ENCODE results near the gene STPG4.

Gene STPG4

GRCh38 chr2:47088371-47089082 is 66.6 kb downstream of the STPG4 start:
- TF ChIP-seq Cebpa-rat (IDR thresholded peaks at IDR 0.05): no peak
- H4K20me1 ChIP-seq: no peaks in the 10 kb centered on the region
- H3K36me3 ChIP-seq: no peaks in the 10 kb centered on the region
- peak overlapping the region in 1 of 11 experiments; percentile 18; a peak in 2 of 22 replicates for H3K27ac ChIP-seq
- peak overlapping the region in 7 of 11 experiments; percentile 2 to 74 (median 43); a peak in 10 of 22 replicates for H3K4me2 ChIP-seq
- peaks cover 42 to 77% (median 62%) of the 10 kb centered on the region in 10 experiments for H3K4me1 ChIP-seq
- no peaks in the 10 kb centered on the region for H3K9me3 ChIP-seq (replicated peaks in 1 of 11)
- H3K27me3 ChIP-seq: no peaks in the 10 kb centered on the region
- no peak overlapping the region for H3K4me3 ChIP-seq
- peak overlapping the region in 1 of 11 experiments; percentile 14; a peak in 1 of 22 replicates for H3K9ac ChIP-seq

GRCh38 chr2:47087051-47087450 is 68.1 kb downstream of the STPG4 start:
- Histone ChIP-seq H3K9ac (no peak overlapping the region), H3K4me1 (peaks cover 52 to 91% (median 73%) of the 10 kb centered on the region in 10 experiments), H3K27ac (peak overlapping the region in 1 of 11 experiments; percentile 92; a peak in 2 of 22 replicates), H3K36me3 (no peaks in the 10 kb centered on the region), H3K27me3 (no peaks in the 10 kb centered on the region), H3K4me2 (peak overlapping the region in 9 of 11 experiments; percentile 85 to 98 (median 91); a peak in 13 of 22 replicates), H4K20me1 (no peaks in the 10 kb centered on the region), H3K4me3 (no peak overlapping the region), H3K9me3 (replicated peaks in 1 of 11) (no peaks in the 10 kb centered on the region)
- TF ChIP-seq Cebpa-rat (IDR thresholded peaks at IDR 0.05): no peak

GRCh38 chr2:47086571-47086970 is 68.5 kb downstream of the STPG4 start:
- peak overlapping the region; percentile 81 to 98 (median 91) for H3K4me2 ChIP-seq
- H3K4me3 ChIP-seq: no peak overlapping the region
- H3K9ac ChIP-seq: 0 out of 22 replicates have a peak overlapping the region, but pooled peaks of 1 of the 11 experiments have one; percentile 81
- no peaks in the 10 kb centered on the region for H3K27me3 ChIP-seq
- H4K20me1 ChIP-seq: no peaks in the 10 kb centered on the region
- no peak for TF ChIP-seq Cebpa-rat (IDR thresholded peaks at IDR 0.05)
- no peaks in the 10 kb centered on the region for H3K36me3 ChIP-seq
- no peaks in the 10 kb centered on the region for H3K9me3 ChIP-seq (replicated peaks in 1 of 11)
- peaks cover 52 to 92% (median 72%) of the 10 kb centered on the region in 10 experiments for H3K4me1 ChIP-seq
- H3K27ac ChIP-seq: peak overlapping the region in 10 of 11 experiments; percentile 23 to 92 (median 87); a peak in 15 of 22 replicates

GRCh38 chr2:47086054-47086471 is 69.0 kb downstream of the STPG4 start:
- H3K27me3 ChIP-seq: no peaks in the 10 kb centered on the region
- H3K36me3 ChIP-seq: no peaks in the 10 kb centered on the region
- no peak for TF ChIP-seq Cebpa-rat (IDR thresholded peaks at IDR 0.05)
- H3K27ac ChIP-seq: peak overlapping the region in 10 of 11 experiments; percentile 75 to 92 (median 87); a peak in 18 of 22 replicates
- no peaks in the 10 kb centered on the region for H3K9me3 ChIP-seq (replicated peaks in 1 of 11)
- peaks cover 47 to 92% (median 67%) of the 10 kb centered on the region in 10 experiments for H3K4me1 ChIP-seq
- H4K20me1 ChIP-seq: no peaks in the 10 kb centered on the region
- H3K4me2 ChIP-seq: peak overlapping the region; percentile 81 to 98 (median 91)
- peak overlapping the region in 3 of 10 experiments; percentile 23 to 39 (median 32); a peak in 3 of 20 replicates for H3K4me3 ChIP-seq
- H3K9ac ChIP-seq: peak overlapping the region in 4 of 11 experiments; percentile 18 to 81 (median 54); a peak in 5 of 22 replicates

GRCh38 chr2:47083886-47084687 is 71.0 kb downstream of the STPG4 start:
- peak overlapping the region; percentile 81 to 98 (median 91) for H3K4me2 ChIP-seq

GRCh38 chr2:47083485-47083884 is 71.6 kb downstream of the STPG4 start:
- Histone ChIP-seq H3K4me3 (peak overlapping the region in 8 of 10 experiments; percentile 3 to 55 (median 34); a peak in 10 of 20 replicates), H3K9me3 (replicated peaks in 1 of 11) (no peaks in the 10 kb centered on the region), H3K27ac (peak overlapping the region; percentile 66 to 92 (median 86); a peak in 21 of 22 replicates), H3K36me3 (no peaks in the 10 kb centered on the region), H3K4me2 (peak overlapping the region; percentile 81 to 98 (median 91)), H4K20me1 (no peaks in the 10 kb centered on the region), H3K27me3 (no peaks in the 10 kb centered on the region), H3K9ac (peak overlapping the region; percentile 42 to 81 (median 67); a peak in 20 of 22 replicates), H3K4me1 (peaks cover 67 to 93% (median 76%) of the 10 kb centered on the region in 10 experiments)
- TF ChIP-seq Cebpa-rat (IDR thresholded peaks at IDR 0.05): no peak

More at GRCh38 chr2:47083886-47084687, 71.0 kb downstream of the STPG4 start:
- Histone ChIP-seq H3K9me3 (replicated peaks in 1 of 11) (no peaks in the 10 kb centered on the region), H3K27ac (peak overlapping the region; percentile 66 to 92 (median 86)), H3K4me3 (peak overlapping the region in 8 of 10 experiments; percentile 3 to 55 (median 34); a peak in 11 of 20 replicates), H4K20me1 (no peaks in the 10 kb centered on the region), H3K4me1 (peaks cover 62 to 93% (median 76%) of the 10 kb centered on the region in 10 experiments), H3K27me3 (no peaks in the 10 kb centered on the region), H3K9ac (peak overlapping the region; percentile 42 to 81 (median 67)), H3K36me3 (no peaks in the 10 kb centered on the region)
- no peak for TF ChIP-seq Cebpa-rat (IDR thresholded peaks at IDR 0.05)

- Histone ChIP-seq H3K4me3 (peak overlapping the region in 3 of 10 experiments; percentile 12 to 55 (median 43); a peak in 2 of 20 replicates), H3K36me3 (peaks cover 0 to 5% (median 0%) of the 10 kb centered on the region in 11 experiments; a peak in 1 of 22 replicates), H4K20me1 (no peaks in the 10 kb centered on the region), H3K27me3 (no peaks in the 10 kb centered on the region), H3K27ac (peak overlapping the region in 10 of 11 experiments; percentile 75 to 92 (median 87); a peak in 19 of 22 replicates), H3K9ac (peak overlapping the region in 8 of 11 experiments; percentile 59 to 81 (median 70); a peak in 11 of 22 replicates), H3K9me3 (replicated peaks in 1 of 11) (no peaks in the 10 kb centered on the region), H3K4me1 (peaks cover 67 to 93% (median 78%) of the 10 kb centered on the region in 10 experiments), H3K4me2 (peak overlapping the region; percentile 81 to 98 (median 91))
- TF ChIP-seq Cebpa-rat (IDR thresholded peaks at IDR 0.05): no peak
Measured at GRCh38 chr2:47083005-47083404, 72.1 kb downstream of the STPG4 start.

- H3K4me2 ChIP-seq: peak overlapping the region; percentile 55 to 92 (median 78); a peak in 17 of 22 replicates
- peak overlapping the region in 7 of 11 experiments; percentile 9 to 81 (median 71); a peak in 8 of 22 replicates for H3K27ac ChIP-seq
- peaks cover 0 to 18% (median 0%) of the 10 kb centered on the region in 11 experiments; a peak in 4 of 22 replicates for H4K20me1 ChIP-seq
- H3K9ac ChIP-seq: no peak overlapping the region
- no peak overlapping the region for H3K4me3 ChIP-seq
- no peaks in the 10 kb centered on the region for H3K9me3 ChIP-seq (replicated peaks in 1 of 11)
- no peaks in the 10 kb centered on the region for H3K27me3 ChIP-seq
- TF ChIP-seq Cebpa-rat (IDR thresholded peaks at IDR 0.05): no peak
- H3K4me1 ChIP-seq: peaks cover 54 to 99% (median 86%) of the 10 kb centered on the region in 10 experiments
- H3K36me3 ChIP-seq: peaks cover 0 to 16% (median 0%) of the 10 kb centered on the region in 11 experiments; a peak in 8 of 22 replicates
Measured at GRCh38 chr2:47080888-47081301, 74.2 kb downstream of the STPG4 start.

Data from BLaER1 treated with 17β-estradiol and CSF1 and Interleukin-3, amounts not matched to agents 10 nM and 100 nM (cell line).